Activated CD4-positive, alpha-beta T cell treated with anti-CD3 and anti-CD28 coated beads for 36 hours (primary cell): ENCODE data around the gene RAB3C. TPM values are rescaled to one million over a fixed set of nuclear protein-coding genes. Genes with fewer than 3 reads are reported as not detected.
"Not testable (repeated sequence)": the region's sequence is repeated elsewhere in the genome, so short reads cannot be mapped to it uniquely, and the experiment has no call there.

Experiments
- ATAC-seq: fragments of 200-7000 bp; cut with Tn5 transposase; one replicate; pipeline ENCODE4 v1.10.0; 2021; ENCODE audit warnings: mild to moderate bottlenecking, moderate library complexity
- CTCF ChIA-PET: fragments of 350-600 bp; sonication (Branson Sonifier 250); formaldehyde crosslinking; loops from one replicate; lab custom pipeline; 2021; ENCODE audit warnings: antibody characterized with exemption; lab: Charles Lee
- POLR2A ChIA-PET: fragments of 350-600 bp; sonication (Branson Sonifier 250); formaldehyde crosslinking; loops from one replicate; lab custom pipeline; 2021; ENCODE audit warnings: antibody characterized with exemption, inconsistent platforms; lab: Charles Lee
- DNase-seq: peaks from one replicate; pipeline ENCODE4 v3.0.0-alpha.2; 2020
- H3K27ac Mint-ChIP-seq: one replicate; pipeline ENCODE4 v1.8.0; 2021; ENCODE audit warnings: mixed read lengths
- H3K27me3 Mint-ChIP-seq: one replicate; pipeline ENCODE4 v1.8.0; 2021; ENCODE audit warnings: mixed read lengths
- H3K36me3 Mint-ChIP-seq: one replicate; pipeline ENCODE4 v1.8.0; 2021; ENCODE audit warnings: low read depth, mixed read lengths
- H3K4me1 Mint-ChIP-seq: one replicate; pipeline ENCODE4 v1.8.0; 2021; ENCODE audit warnings: mixed read lengths
- H3K4me3 Mint-ChIP-seq: one replicate; pipeline ENCODE4 v1.8.0; 2021; ENCODE audit warnings: mild to moderate bottlenecking, moderate library complexity, mixed read lengths
- H3K9me3 Mint-ChIP-seq: one replicate; pipeline ENCODE4 v1.8.0; 2021; ENCODE audit warnings: low read depth, mixed read lengths
- intact Hi-C, 2 experiments: fragments of 100-400 bp; cut with DNase I in 1 of 2; cut with micrococcal nuclease in 1 of 2; formaldehyde crosslinking; loops; one replicate each; pipeline versions ENCODE4 v1.14.2 to v1.15.1; 2022 to 2024; cut with DNase I, micrococcal nuclease
- total RNA-seq, 2 experiments: library from RNA; stranded (reverse); gene quantifications; one replicate each; pipeline ENCODE4 v1.2.3, GENCODE V29; 2021

Gene RAB3C, protein sequence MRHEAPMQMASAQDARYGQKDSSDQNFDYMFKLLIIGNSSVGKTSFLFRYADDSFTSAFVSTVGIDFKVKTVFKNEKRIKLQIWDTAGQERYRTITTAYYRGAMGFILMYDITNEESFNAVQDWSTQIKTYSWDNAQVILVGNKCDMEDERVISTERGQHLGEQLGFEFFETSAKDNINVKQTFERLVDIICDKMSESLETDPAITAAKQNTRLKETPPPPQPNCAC
- not detected for total RNA-seq

DNA sequence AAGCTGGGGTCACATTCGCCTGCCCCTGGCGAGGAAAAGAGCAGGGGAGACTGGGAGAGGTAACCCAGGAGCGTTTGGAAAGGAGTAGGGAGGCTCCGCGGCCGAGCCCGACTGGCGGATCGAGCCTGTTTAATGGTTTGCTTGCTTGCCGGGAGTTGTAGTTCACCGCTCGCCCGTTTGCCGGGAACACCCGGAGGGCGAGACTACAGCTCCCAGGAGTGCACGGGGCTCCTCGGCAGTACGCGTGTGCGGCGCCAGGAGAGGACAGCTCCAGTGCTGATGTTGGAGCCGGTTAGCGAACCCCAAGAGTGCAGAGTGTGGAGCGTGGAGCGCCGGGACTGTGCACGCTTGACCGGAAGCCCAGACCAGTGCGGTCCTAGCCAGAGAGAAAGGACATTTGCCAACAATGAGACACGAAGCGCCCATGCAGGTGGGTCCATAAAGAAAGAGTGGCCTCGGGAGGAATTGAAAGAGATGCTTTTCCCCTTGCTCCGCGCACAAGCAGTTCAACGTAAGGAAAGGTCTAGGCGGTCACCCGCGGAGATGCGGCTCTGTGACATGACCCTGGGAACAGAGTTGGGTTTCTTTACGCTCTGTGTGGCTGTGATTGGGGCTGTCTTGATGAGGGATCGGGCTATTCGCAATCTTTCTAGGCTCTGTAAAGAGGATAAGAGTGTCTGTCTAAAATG is at the start of gene RAB3C:
TSS of gene RAB3C (plus strand) at position 273 of the 689 bp plus-strand sequence. CDS start at position 407, 134 bp downstream.
- Mint-ChIP-seq H3K9me3 (no peaks in the 10 kb centered on the region), H3K27ac (no peak within 1 kb of the TSS), H3K4me3 (peak within 1 kb of the TSS; percentile 68), H3K4me1 (peaks cover 13% of the 10 kb centered on the region), H3K36me3 (no peaks in the 10 kb centered on the region), H3K27me3 (peaks cover 42% of the 10 kb centered on the region)
- POLR2A ChIA-PET: no interaction called here
- intact Hi-C loops: no loop called here
- ATAC-seq: peak; percentile 100
- peak; percentile 86 for DNase-seq
- CTCF ChIA-PET: interaction anchor here (1.2 kb wide), 1 partner anchor 266 kb away, joined by 3 read pairs; no protein-coding TSS in a partner anchor

DNA sequence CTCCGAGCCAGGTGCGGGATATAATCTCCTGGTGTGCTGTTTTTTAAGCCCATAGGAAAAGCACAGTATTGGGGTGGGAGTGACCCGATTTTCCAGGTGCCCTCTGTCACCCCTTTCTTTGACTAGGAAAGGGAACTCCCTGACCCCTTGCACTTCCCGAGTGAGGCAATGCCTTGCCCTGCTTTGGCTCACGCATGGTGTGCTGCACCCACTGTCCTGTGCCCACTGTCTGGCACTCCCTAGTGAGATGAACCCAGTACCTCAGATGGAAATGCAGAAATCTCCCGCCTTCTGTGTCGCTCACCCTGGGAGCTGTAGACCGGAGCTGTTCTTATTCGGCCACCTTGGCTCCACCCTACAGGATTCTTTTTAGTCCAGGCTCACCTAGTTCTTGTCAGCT is 40.9 kb upstream of the RAB3C start:
- H3K27me3 Mint-ChIP-seq, ATAC-seq, H3K27ac Mint-ChIP-seq, H3K4me1 Mint-ChIP-seq, DNase-seq, H3K4me3 Mint-ChIP-seq, intact Hi-C loops, CTCF ChIA-PET, H3K9me3 Mint-ChIP-seq, H3K36me3 Mint-ChIP-seq: not testable (repeated sequence)
- POLR2A ChIA-PET: interaction anchor here (0.6 kb wide), 1 partner anchor 31 kb away, joined by 5 read pairs; no protein-coding TSS in a partner anchor

DNA sequence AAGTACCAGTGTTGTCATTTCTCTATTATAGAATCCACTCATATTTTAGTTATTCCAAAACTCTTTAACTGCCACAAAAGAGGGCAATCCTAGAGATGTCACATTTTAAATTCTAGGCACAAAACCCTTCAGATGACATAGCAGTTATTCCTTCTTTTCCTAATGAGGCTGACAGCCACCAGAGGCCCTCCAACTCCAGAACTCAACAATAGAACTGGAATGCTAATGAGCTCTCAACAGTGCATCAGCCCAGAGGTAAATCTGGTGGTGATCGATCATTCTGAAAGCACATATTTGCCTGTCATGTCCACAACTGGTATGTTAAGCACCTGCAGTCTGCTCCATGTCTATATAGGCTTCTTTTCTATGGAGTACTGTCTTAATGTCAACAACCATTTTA is 40.2 kb upstream of the RAB3C start:
- no peaks in the 10 kb centered on the region for H3K36me3 Mint-ChIP-seq
- no peak overlapping the region for H3K27ac Mint-ChIP-seq
- H3K4me3 Mint-ChIP-seq: no peak overlapping the region
- H3K4me1 Mint-ChIP-seq: no peaks in the 10 kb centered on the region
- no peak for DNase-seq
- H3K9me3 Mint-ChIP-seq: peaks cover 9% of the 10 kb centered on the region
- no peak for ATAC-seq
- peaks cover 8% of the 10 kb centered on the region for H3K27me3 Mint-ChIP-seq
- CTCF ChIA-PET: no interaction called here
- intact Hi-C loops: no loop called here
- POLR2A ChIA-PET: no interaction called here

DNA sequence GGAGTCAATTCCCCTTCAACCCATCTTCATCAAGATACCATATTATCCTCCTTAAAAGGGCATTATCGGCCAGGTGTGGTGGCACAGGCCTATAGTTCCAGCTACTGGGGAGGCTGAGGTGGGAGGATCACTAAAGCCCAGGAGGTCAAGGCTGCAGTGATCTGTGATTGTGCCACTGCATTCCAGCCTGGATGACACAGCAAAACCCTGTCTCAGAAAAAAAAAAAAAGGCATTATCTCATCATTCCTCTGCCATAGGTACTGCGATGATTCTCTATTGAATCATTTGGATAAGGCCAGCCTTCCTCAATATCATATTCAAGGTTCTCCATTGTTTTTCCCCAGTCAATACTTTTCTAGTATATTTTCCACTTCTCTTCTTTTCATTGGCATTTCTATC is 39.2 kb upstream of the RAB3C start:
- H3K27ac Mint-ChIP-seq: no peak overlapping the region

DNA sequence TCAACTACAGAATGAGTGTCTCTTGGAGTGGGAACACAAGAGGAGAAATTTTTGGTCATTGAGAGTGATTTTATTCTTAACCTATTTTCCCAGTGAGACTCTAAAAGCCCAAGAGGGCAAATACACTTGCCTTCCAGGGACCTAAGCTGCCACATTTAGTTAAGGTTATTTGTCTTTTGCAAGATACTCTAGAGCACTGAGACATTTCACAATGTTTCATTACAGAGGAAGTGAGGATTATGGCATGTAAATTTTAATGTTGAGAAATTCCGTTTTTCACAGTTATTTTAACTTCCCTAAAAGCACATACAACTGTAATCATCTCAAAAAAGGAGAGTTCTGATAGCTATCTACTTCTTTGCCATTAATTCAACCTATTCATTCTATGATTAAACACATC is 38.7 kb upstream of the RAB3C start:
- intact Hi-C loops: no loop called here
- CTCF ChIA-PET: no interaction called here
- POLR2A ChIA-PET: interaction anchor here (0.5 kb wide), 1 partner anchor 752 kb away, joined by 4 read pairs; no protein-coding TSS in a partner anchor
- Mint-ChIP-seq H3K27ac (no peak overlapping the region), H3K36me3 (no peaks in the 10 kb centered on the region), H3K4me3 (no peak overlapping the region), H3K4me1 (no peaks in the 10 kb centered on the region), H3K27me3 (peaks cover 8% of the 10 kb centered on the region), H3K9me3 (peaks cover 9% of the 10 kb centered on the region)
- ATAC-seq (no peak), DNase-seq (no peak)

More for the DNA sequence above, 39.2 kb upstream of the RAB3C start:
- Mint-ChIP-seq H3K36me3 (no peaks in the 10 kb centered on the region), H3K27me3 (peaks cover 8% of the 10 kb centered on the region), H3K9me3 (peaks cover 9% of the 10 kb centered on the region), H3K4me1 (no peaks in the 10 kb centered on the region), H3K4me3 (no peak overlapping the region)
- ChIA-PET CTCF (no interaction called here), POLR2A (no interaction called here)
- DNase-seq (no peak), ATAC-seq (no peak)
- intact Hi-C loops: no loop called here

DNA sequence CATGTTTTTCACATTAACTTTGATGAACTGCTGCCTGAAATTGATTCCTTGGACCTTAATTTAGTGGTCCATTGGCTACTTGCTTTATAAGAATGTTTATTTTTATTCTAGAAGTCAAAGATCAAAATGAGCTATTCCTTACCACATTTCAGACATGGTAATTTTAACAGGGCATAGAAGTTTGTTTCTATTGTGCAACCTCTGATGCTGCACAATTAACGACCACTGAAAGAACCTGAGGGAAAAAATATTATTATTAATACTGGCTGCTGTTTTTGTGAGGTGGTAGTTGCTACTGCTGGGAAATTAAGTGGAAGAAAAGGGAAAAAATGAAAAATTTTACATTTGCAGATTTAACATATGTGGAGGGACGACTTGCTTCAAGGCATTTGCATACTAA is 37.9 kb upstream of the RAB3C start:
- Mint-ChIP-seq H3K36me3 (no peaks in the 10 kb centered on the region), H3K27me3 (peaks cover 6% of the 10 kb centered on the region), H3K27ac (no peak overlapping the region), H3K9me3 (peaks cover 5% of the 10 kb centered on the region), H3K4me3 (no peak overlapping the region), H3K4me1 (no peaks in the 10 kb centered on the region)
- DNase-seq (no peak), ATAC-seq (no peak)
- ChIA-PET CTCF (no interaction called here), POLR2A (interaction anchor here (0.5 kb wide), 1 partner anchor 751 kb away, joined by 4 read pairs; no protein-coding TSS in a partner anchor)
- intact Hi-C loops: no loop called here

DNA sequence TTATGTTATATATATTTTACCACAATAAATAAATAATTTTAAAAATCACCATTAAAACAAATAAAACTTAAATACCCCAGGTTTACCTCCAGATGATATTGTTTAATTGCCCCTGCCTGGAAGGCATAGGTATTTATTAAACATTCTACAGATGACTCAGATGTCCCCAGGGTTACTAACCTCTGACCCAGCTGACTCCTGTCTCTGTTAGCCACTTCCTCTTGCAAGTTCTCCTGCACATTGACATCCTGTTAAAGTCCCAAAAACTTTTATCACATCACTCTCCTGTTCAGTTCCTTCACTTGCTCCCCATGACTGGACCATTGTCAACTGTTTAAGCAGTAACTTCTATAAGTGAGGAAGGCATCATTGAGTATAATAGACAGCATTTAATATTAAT is 37.0 kb upstream of the RAB3C start:
- no peak overlapping the region for H3K27ac Mint-ChIP-seq
- no peaks in the 10 kb centered on the region for H3K36me3 Mint-ChIP-seq
- intact Hi-C loops: no loop called here
- H3K4me1 Mint-ChIP-seq: no peaks in the 10 kb centered on the region
- POLR2A ChIA-PET: no interaction called here
- CTCF ChIA-PET: no interaction called here
- peaks cover 6% of the 10 kb centered on the region for H3K27me3 Mint-ChIP-seq
- no peaks in the 10 kb centered on the region for H3K9me3 Mint-ChIP-seq
- DNase-seq (no peak), ATAC-seq (no peak)
- H3K4me3 Mint-ChIP-seq: no peak overlapping the region

DNA sequence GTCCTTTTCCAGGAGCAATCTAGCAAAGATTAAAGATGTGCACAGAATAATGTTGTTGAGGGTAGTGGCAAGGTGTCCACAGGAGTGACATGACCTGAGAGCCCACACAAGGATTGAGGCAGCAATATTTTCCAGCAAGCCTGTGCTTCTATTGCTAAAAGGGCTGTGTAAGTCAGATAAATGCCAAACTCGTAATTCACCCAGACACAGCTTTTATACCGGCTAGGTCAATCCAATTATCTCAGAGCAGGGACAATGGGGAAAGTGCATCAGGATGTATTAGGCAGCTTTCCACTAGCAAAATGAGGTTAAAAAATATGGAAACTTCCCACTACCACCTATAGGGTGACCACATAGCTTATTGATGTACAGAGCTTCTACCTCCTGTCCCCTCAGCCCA is 34.8 kb upstream of the RAB3C start:
- Mint-ChIP-seq H3K36me3 (no peaks in the 10 kb centered on the region), H3K4me3 (no peak overlapping the region), H3K9me3 (no peaks in the 10 kb centered on the region), H3K27me3 (peaks cover 6% of the 10 kb centered on the region), H3K27ac (no peak overlapping the region), H3K4me1 (no peaks in the 10 kb centered on the region)
- intact Hi-C loops: no loop called here
- ATAC-seq (no peak), DNase-seq (no peak)
- CTCF ChIA-PET: interaction anchor here (0.6 kb wide), 1 partner anchor 253 kb away, joined by 3 read pairs; no protein-coding TSS in a partner anchor
- POLR2A ChIA-PET: no interaction called here

DNA sequence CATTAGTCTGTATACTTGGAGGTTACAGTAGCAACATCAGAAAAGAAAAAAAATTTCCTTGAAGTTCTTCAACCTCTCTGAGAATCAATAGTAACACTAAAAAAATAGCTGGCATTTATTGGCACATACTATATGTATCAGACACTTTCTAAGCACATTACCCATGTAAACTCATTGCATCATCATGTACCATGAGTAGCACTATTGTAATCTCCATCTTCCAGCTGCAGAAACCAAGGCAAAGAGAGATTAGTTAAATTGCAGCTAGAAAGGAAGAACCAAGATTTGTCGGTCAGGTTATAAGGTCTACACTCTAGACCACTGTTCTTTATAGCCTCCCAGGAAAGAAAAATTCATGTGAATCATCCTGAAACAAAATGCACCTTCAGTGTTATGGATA is 31.4 kb upstream of the RAB3C start:
- intact Hi-C loops: no loop called here
- Mint-ChIP-seq H3K9me3 (no peaks in the 10 kb centered on the region), H3K27ac (no peak overlapping the region), H3K36me3 (no peaks in the 10 kb centered on the region), H3K4me1 (no peaks in the 10 kb centered on the region), H3K4me3 (no peak overlapping the region), H3K27me3 (no peaks in the 10 kb centered on the region)
- no peak for DNase-seq
- CTCF ChIA-PET: no interaction called here
- POLR2A ChIA-PET: no interaction called here
- no peak for ATAC-seq

- ATAC-seq, POLR2A ChIA-PET, H3K27ac Mint-ChIP-seq, H3K4me1 Mint-ChIP-seq, CTCF ChIA-PET, DNase-seq, H3K4me3 Mint-ChIP-seq, H3K9me3 Mint-ChIP-seq, H3K36me3 Mint-ChIP-seq, H3K27me3 Mint-ChIP-seq, intact Hi-C loops: not testable (repeated sequence)
These were observed 25.1 kb upstream of the RAB3C start for GRCh38 chr5:58557665-58558338.

- H3K4me1 Mint-ChIP-seq, POLR2A ChIA-PET, H3K9me3 Mint-ChIP-seq, H3K27ac Mint-ChIP-seq, DNase-seq, ATAC-seq, CTCF ChIA-PET, H3K27me3 Mint-ChIP-seq, intact Hi-C loops, H3K4me3 Mint-ChIP-seq, H3K36me3 Mint-ChIP-seq: not testable (repeated sequence)
These were observed 19.7 kb upstream of the RAB3C start for GRCh38 chr5:58563016-58563700.
